ENCODE results near the gene RRAS. TPM values are rescaled to one million over a fixed set of nuclear protein-coding genes. Genes with fewer than 3 reads are reported as not detected.

The RRAS gene
- total and polyA plus RNA-seq, 2 of the 4 experiments (the other 2 are of a cell fraction), result 50.2 to 241 TPM

GRCh38 chr19:49645995-49646394 is 6.1 kb upstream of the RRAS start:
- H3K4me3 ChIP-seq (ENCODE audit: insufficient read depth, low read depth, low read length), result no peak overlapping the region
- DNase-seq (no peak), ATAC-seq (ENCODE audit: low read depth) (no peak)
- no peak overlapping the region for H3K23ac ChIP-seq (ENCODE audit: low read depth, low read length)
- 0 out of 2 replicates have a peak, but pooled peaks cover 8% of the 10 kb centered on the region for H3K9me1 ChIP-seq (ENCODE audit: insufficient read depth, low read length)
- H2AK5ac ChIP-seq (ENCODE audit: low read depth, low read length), result no peak overlapping the region
- TF ChIP-seq MAFK (IDR thresholded peaks at IDR 0.05; ENCODE audit: low read depth, low read length), result no peak
- TF ChIP-seq SMC3 (IDR thresholded peaks at IDR 0.05; ENCODE audit: low read depth, low read length), result no peak
- no peak for TF ChIP-seq RCOR1 (IDR thresholded peaks at IDR 0.05; ENCODE audit: insufficient replicate concordance, low read length)
- TF ChIP-seq MXI1 (IDR thresholded peaks at IDR 0.05; ENCODE audit: borderline replicate concordance, low read depth, low read length), result no peak
- TF ChIP-seq CHD1 (IDR thresholded peaks at IDR 0.05; ENCODE audit: low read depth, low read length), result no peak
- TF ChIP-seq BHLHE40 (IDR thresholded peaks at IDR 0.05; ENCODE audit: low read depth, low read length), result no peak
- TF ChIP-seq POLR2A (IDR thresholded peaks at IDR 0.05; ENCODE audit: low read depth, low read length), result no peak
- no peak for TF ChIP-seq NFE2L2 (IDR thresholded peaks at IDR 0.05; ENCODE audit: low read depth, low read length)
- TF ChIP-seq RAD21 (IDR thresholded peaks at IDR 0.05; ENCODE audit: low read length), result no peak
- H2AK9ac ChIP-seq (replicated peaks; ENCODE audit: low read depth, low read length, poor library complexity), result no peak overlapping the region
- no peak overlapping the region for H2BK120ac ChIP-seq (ENCODE audit: low read depth, low read length)
- BruUV-seq (replicated peaks), result no TSS peak
- peaks cover 49 to 76% of the 10 kb centered on the region in 2 experiments for H3K79me1 ChIP-seq (ENCODE audit: low read depth in 1 of 2, low read length in 2 of 2)
- H3K18ac ChIP-seq (ENCODE audit: low read depth, low read length), result no peak overlapping the region
- in situ Hi-C loops (cut with MboI; ENCODE audit: low sequenced_read_pairs) (no loop called here), intact Hi-C loops (cut with micrococcal nuclease) (no loop called here), dilution Hi-C loops (cut with HindIII; ENCODE audit: low sequenced_read_pairs, unreplicated experiment) (no loop called here)
- WGBS, 2 experiments (ENCODE audit: extremely low coverage in 2 of 2, insufficient read length in 1 of 2), result 100% methylated on average over 2 of the region's 13 CpGs; no CpG with 5 or more reads in 1 of the 2 experiments
- H3K4me1 ChIP-seq (ENCODE audit: control insufficient read depth, insufficient read depth, low read length), result peaks cover 3% of the 10 kb centered on the region
- no peaks in the 10 kb centered on the region for H3K9me3 ChIP-seq (ENCODE audit: control insufficient read depth, insufficient read depth, low read length)
- no peaks in the 10 kb centered on the region for H3K27me3 ChIP-seq (ENCODE audit: control insufficient read depth, insufficient read depth, low read length)
- H3K4me2 ChIP-seq (ENCODE audit: low read depth, low read length), result no peak overlapping the region
- no peak overlapping the region for H3K4ac ChIP-seq (ENCODE audit: low read depth, low read length)
- H3K14ac ChIP-seq (replicated peaks; ENCODE audit: low read depth, low read length), result no peak overlapping the region
- peaks cover 47% of the 10 kb centered on the region for H4K20me1 ChIP-seq (ENCODE audit: insufficient read depth, low read length)
- CTCF ChIA-PET, result no interaction called here
- H2BK20ac ChIP-seq (ENCODE audit: low read depth, low read length), result no peak overlapping the region
- no peak overlapping the region for H4K5ac ChIP-seq (ENCODE audit: low read depth, low read length)
- H3K56ac ChIP-seq (ENCODE audit: extremely low read depth, insufficient read depth, low read length), result no peak overlapping the region
- H2BK15ac ChIP-seq (ENCODE audit: low read depth, low read length), result no peak overlapping the region
- H3K36me3 ChIP-seq (ENCODE audit: control insufficient read depth, insufficient read depth, low read length), result peaks cover 36% of the 10 kb centered on the region
- POLR2A ChIA-PET (ENCODE audit: unreplicated experiment), result no interaction called here
- H4K8ac ChIP-seq (ENCODE audit: low read depth in 2 of 2, low read length in 2 of 2), result no peak overlapping the region
- no peak overlapping the region for H2AFZ ChIP-seq (replicated peaks; ENCODE audit: low read length, poor library complexity)
- H2BK5ac ChIP-seq (ENCODE audit: low read depth, low read length, poor library complexity, severe bottlenecking), result no peak overlapping the region
- no peak overlapping the region for H3K27ac ChIP-seq (ENCODE audit: insufficient read depth, low read length)
- H3K9ac ChIP-seq (ENCODE audit: low read depth, low read length), result no peak overlapping the region
- no peak overlapping the region for H4K91ac ChIP-seq (ENCODE audit: insufficient read depth, low read depth, low read length)

Measured in IMR-90 (cell line).